ENCODE measurements around the gene MSL1. TPM values are rescaled to one million over a fixed set of nuclear protein-coding genes. Genes with fewer than 3 reads are reported as not detected.
A peak's percentile ranks its signal among the peaks of the same experiment; 100 is the strongest.

MSL1 gene
- total RNA-seq, 1 experiment from 2014 or later, result 96.3 TPM

- DNase-seq (ENCODE audit: low read depth, low spot score) (no peak), ATAC-seq (no peak)
- peaks cover 37% of the 10 kb centered on the region for H3K4me1 ChIP-seq (ENCODE audit: control insufficient read depth, insufficient read depth, low read length)
- H3K9me3 ChIP-seq (ENCODE audit: control insufficient read depth, insufficient read depth, low read depth, low read length), result no peaks in the 10 kb centered on the region
- TF ChIP-seq, protein P1, sequence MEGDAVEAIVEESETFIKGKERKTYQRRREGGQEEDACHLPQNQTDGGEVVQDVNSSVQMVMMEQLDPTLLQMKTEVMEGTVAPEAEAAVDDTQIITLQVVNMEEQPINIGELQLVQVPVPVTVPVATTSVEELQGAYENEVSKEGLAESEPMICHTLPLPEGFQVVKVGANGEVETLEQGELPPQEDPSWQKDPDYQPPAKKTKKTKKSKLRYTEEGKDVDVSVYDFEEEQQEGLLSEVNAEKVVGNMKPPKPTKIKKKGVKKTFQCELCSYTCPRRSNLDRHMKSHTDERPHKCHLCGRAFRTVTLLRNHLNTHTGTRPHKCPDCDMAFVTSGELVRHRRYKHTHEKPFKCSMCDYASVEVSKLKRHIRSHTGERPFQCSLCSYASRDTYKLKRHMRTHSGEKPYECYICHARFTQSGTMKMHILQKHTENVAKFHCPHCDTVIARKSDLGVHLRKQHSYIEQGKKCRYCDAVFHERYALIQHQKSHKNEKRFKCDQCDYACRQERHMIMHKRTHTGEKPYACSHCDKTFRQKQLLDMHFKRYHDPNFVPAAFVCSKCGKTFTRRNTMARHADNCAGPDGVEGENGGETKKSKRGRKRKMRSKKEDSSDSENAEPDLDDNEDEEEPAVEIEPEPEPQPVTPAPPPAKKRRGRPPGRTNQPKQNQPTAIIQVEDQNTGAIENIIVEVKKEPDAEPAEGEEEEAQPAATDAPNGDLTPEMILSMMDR (IDR thresholded peaks at IDR 0.05), result no peak
- TF ChIP-seq TCF7L2 (IDR thresholded peaks at IDR 0.05; ENCODE audit: low read depth, low read length) (no peak), SIN3A (IDR thresholded peaks at IDR 0.05; ENCODE audit: borderline replicate concordance, insufficient read depth, low read depth, low read length) (no peak), POLR2AphosphoS5 (IDR thresholded peaks at IDR 0.05; ENCODE audit: low read depth, low read length) (no peak)
- TF ChIP-seq, protein P2, sequence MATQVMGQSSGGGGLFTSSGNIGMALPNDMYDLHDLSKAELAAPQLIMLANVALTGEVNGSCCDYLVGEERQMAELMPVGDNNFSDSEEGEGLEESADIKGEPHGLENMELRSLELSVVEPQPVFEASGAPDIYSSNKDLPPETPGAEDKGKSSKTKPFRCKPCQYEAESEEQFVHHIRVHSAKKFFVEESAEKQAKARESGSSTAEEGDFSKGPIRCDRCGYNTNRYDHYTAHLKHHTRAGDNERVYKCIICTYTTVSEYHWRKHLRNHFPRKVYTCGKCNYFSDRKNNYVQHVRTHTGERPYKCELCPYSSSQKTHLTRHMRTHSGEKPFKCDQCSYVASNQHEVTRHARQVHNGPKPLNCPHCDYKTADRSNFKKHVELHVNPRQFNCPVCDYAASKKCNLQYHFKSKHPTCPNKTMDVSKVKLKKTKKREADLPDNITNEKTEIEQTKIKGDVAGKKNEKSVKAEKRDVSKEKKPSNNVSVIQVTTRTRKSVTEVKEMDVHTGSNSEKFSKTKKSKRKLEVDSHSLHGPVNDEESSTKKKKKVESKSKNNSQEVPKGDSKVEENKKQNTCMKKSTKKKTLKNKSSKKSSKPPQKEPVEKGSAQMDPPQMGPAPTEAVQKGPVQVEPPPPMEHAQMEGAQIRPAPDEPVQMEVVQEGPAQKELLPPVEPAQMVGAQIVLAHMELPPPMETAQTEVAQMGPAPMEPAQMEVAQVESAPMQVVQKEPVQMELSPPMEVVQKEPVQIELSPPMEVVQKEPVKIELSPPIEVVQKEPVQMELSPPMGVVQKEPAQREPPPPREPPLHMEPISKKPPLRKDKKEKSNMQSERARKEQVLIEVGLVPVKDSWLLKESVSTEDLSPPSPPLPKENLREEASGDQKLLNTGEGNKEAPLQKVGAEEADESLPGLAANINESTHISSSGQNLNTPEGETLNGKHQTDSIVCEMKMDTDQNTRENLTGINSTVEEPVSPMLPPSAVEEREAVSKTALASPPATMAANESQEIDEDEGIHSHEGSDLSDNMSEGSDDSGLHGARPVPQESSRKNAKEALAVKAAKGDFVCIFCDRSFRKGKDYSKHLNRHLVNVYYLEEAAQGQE (IDR thresholded peaks at IDR 0.05; ENCODE audit: insufficient read depth in 1 of 2, low read depth in 2 of 2, low read length in 1 of 2), result no peak
- H3K27ac ChIP-seq (ENCODE audit: low read length), result peak overlapping the region; percentile 97
- CTCF ChIA-PET, result interaction anchor here (1.1 to 3.1 kb wide), 9 partner anchors 10 to 176 kb away, joined by 3 to 42 read pairs (median 7); partner anchors contain the start of genes CASC3, MSL1 and NR1D1
- no TSS peak for BruUV-seq (replicated peaks)
- H3K4me3 ChIP-seq (ENCODE audit: low read depth in 2 of 2, low read length in 2 of 2), result peak overlapping the region; percentile 43 to 68
- intact Hi-C loops (cut with micrococcal nuclease; ENCODE audit: unreplicated experiment), result loop anchor here (1.0 to 10.0 kb wide), 2 partner anchors 54 to 99 kb away; partner anchors contain the start of gene CSF3
- POLR2A ChIA-PET, result interaction anchor here (1.3 to 2.1 kb wide), 3 partner anchors 11 to 55 kb away, joined by 3 to 13 read pairs (median 4); partner anchors contain the start of gene NR1D1
- no peaks in the 10 kb centered on the region for H3K27me3 ChIP-seq (ENCODE audit: control insufficient read depth, insufficient read depth, low read length)
- no peaks in the 10 kb centered on the region for H3K36me3 ChIP-seq (ENCODE audit: control insufficient read depth, insufficient read depth, low read length)
- in situ Hi-C loops (cut with HindIII; ENCODE audit: low pct_unique_long_range_greater_than_20kb, low sequenced_read_pairs), result no loop called here
Measured at GRCh38 chr17:40113907-40114245, 7.9 kb upstream of the MSL1 start.

- H3K4me1 ChIP-seq (ENCODE audit: control insufficient read depth, insufficient read depth, low read length), result peaks cover 35% of the 10 kb centered on the region
- intact Hi-C loops (cut with micrococcal nuclease; ENCODE audit: unreplicated experiment), result loop anchor here (10.0 kb wide), 1 partner anchor 100 kb away; the partner anchor contains the start of gene CSF3
- no peak for ATAC-seq
- no peak for DNase-seq (ENCODE audit: low read depth, low spot score)
- H3K4me3 ChIP-seq (ENCODE audit: low read depth in 2 of 2, low read length in 2 of 2), result no peak overlapping the region
- ChIA-PET CTCF (interaction anchor here (0.5 to 0.6 kb wide), 2 partner anchors 25 to 64 kb away, joined by 3 to 4 read pairs; partner anchors contain the start of gene CASC3), POLR2A (interaction anchor here (0.5 to 0.7 kb wide), 2 partner anchors 87 to 100 kb away, joined by 3 to 5 read pairs; partner anchors contain the start of gene CSF3)
- in situ Hi-C loops (cut with HindIII; ENCODE audit: low pct_unique_long_range_greater_than_20kb, low sequenced_read_pairs), result no loop called here
- H3K27ac ChIP-seq (ENCODE audit: low read length), result peak overlapping the region; percentile 97
- H3K36me3 ChIP-seq (ENCODE audit: control insufficient read depth, insufficient read depth, low read length), result no peaks in the 10 kb centered on the region
- BruUV-seq (replicated peaks), result no TSS peak
- no peak for TF ChIP-seq TCF7L2 (IDR thresholded peaks at IDR 0.05; ENCODE audit: low read depth, low read length)
- 0 out of 2 replicates have a peak, but pooled peaks have one; percentile 16 for TF ChIP-seq POLR2AphosphoS5 (IDR thresholded peaks at IDR 0.05; ENCODE audit: low read depth, low read length)
- H3K9me3 ChIP-seq (ENCODE audit: control insufficient read depth, insufficient read depth, low read depth, low read length), result no peaks in the 10 kb centered on the region
- no peaks in the 10 kb centered on the region for H3K27me3 ChIP-seq (ENCODE audit: control insufficient read depth, insufficient read depth, low read length)
Measured at GRCh38 chr17:40115101-40115436, 6.7 kb upstream of the MSL1 start.

Data from Panc1 (cell line).